ENCODE measurements around the gene TECPR2. TPM values are rescaled to one million over a fixed set of nuclear protein-coding genes. Genes with fewer than 3 reads are reported as not detected.

The TECPR2 gene
- total RNA-seq, 1 experiment from 2014 or later: 21.3 TPM

DNA sequence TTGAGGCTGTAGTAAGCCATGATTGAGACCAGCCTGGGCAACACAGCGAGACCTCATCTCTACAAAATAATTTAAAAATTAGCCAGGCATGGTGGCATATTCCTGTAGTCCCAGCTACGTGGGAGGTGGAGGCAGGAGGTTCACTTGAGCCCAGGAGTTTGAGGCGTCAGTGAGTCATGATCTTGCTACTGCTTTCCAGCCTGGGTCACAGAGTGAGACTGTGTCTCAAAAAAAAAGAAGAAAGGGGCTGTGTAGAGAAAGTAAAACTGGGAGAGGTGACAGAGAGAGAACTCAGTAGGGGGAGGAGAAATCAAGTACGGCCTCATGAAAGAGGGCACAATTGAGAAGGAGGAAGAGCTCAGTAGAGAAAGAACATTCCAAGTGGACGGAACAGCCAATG lies 12.4 kb downstream of the TECPR2 start:
- no peak overlapping the region for H3K4me3 Mint-ChIP-seq
- no peak for ATAC-seq
- no peaks in the 10 kb centered on the region; the same call in 1 of the 2 replicates for H3K27me3 Mint-ChIP-seq (ENCODE audit: low read depth)
- H3K4me1 Mint-ChIP-seq: no peaks in the 10 kb centered on the region
- ChIA-PET POLR2A (no interaction called here), CTCF (no interaction called here)
- TF ChIP-seq ELF4 (CRISPR knock-in tag; IDR thresholded peaks at IDR 0.05; ENCODE audit: low read depth): no peak
- no peak for TF ChIP-seq HMGA2 (CRISPR knock-in tag; IDR thresholded peaks at IDR 0.05)
- no peak for TF ChIP-seq TEAD1 (CRISPR knock-in tag; IDR thresholded peaks at IDR 0.05)
- TF ChIP-seq USF1 (CRISPR knock-in tag; IDR thresholded peaks at IDR 0.05): no peak
- TF ChIP-seq, protein P1, sequence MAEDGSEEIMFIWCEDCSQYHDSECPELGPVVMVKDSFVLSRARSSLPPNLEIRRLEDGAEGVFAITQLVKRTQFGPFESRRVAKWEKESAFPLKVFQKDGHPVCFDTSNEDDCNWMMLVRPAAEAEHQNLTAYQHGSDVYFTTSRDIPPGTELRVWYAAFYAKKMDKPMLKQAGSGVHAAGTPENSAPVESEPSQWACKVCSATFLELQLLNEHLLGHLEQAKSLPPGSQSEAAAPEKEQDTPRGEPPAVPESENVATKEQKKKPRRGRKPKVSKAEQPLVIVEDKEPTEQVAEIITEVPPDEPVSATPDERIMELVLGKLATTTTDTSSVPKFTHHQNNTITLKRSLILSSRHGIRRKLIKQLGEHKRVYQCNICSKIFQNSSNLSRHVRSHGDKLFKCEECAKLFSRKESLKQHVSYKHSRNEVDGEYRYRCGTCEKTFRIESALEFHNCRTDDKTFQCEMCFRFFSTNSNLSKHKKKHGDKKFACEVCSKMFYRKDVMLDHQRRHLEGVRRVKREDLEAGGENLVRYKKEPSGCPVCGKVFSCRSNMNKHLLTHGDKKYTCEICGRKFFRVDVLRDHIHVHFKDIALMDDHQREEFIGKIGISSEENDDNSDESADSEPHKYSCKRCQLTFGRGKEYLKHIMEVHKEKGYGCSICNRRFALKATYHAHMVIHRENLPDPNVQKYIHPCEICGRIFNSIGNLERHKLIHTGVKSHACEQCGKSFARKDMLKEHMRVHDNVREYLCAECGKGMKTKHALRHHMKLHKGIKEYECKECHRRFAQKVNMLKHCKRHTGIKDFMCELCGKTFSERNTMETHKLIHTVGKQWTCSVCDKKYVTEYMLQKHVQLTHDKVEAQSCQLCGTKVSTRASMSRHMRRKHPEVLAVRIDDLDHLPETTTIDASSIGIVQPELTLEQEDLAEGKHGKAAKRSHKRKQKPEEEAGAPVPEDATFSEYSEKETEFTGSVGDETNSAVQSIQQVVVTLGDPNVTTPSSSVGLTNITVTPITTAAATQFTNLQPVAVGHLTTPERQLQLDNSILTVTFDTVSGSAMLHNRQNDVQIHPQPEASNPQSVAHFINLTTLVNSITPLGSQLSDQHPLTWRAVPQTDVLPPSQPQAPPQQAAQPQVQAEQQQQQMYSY (CRISPR knock-in tag; IDR thresholded peaks at IDR 0.05): no peak
- H3K27ac Mint-ChIP-seq: no peak overlapping the region
- DNase-seq (ENCODE audit: low spot score): no peak
- peaks cover 10% of the 10 kb centered on the region for H3K36me3 Mint-ChIP-seq
- H3K9me3 Mint-ChIP-seq: no peaks in the 10 kb centered on the region

DNA sequence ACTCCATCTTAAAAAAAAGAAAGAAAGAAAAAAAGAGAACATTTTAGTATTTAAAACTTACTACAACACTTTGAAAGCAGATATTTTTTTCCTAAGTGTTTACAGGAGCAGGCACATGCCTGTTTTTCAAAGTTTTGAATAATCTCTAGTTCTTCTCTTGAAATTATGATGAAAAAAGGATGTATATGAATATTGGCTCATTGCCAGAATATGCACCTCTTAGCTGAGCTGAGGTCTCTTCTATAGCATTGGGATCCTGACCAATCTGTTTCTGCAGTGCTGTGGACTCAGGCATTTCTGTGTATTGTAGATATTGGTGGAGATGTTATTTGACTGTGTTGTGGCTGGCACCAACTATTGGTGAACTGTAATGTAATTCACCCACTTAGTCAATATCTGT lies 15.0 kb downstream of the TECPR2 start:
- Mint-ChIP-seq H3K4me3 (no peak overlapping the region), H3K27me3 (ENCODE audit: low read depth) (no peaks in the 10 kb centered on the region; the same call in 1 of the 2 replicates), H3K9me3 (no peaks in the 10 kb centered on the region), H3K4me1 (no peaks in the 10 kb centered on the region), H3K36me3 (peaks cover 14% of the 10 kb centered on the region), H3K27ac (no peak overlapping the region)
- ChIA-PET CTCF (no interaction called here), POLR2A (no interaction called here)
- no peak for TF ChIP-seq ZMAT4 (CRISPR knock-in tag; IDR thresholded peaks at IDR 0.05)
- TF ChIP-seq MYBL2 (CRISPR knock-in tag; IDR thresholded peaks at IDR 0.05): no peak
- no peak for TF ChIP-seq GTF2I (CRISPR knock-in tag; conservative IDR thresholded peaks at IDR 0.05)
- TF ChIP-seq HMGA2 (CRISPR knock-in tag; IDR thresholded peaks at IDR 0.05): no peak
- TF ChIP-seq, protein P2, sequence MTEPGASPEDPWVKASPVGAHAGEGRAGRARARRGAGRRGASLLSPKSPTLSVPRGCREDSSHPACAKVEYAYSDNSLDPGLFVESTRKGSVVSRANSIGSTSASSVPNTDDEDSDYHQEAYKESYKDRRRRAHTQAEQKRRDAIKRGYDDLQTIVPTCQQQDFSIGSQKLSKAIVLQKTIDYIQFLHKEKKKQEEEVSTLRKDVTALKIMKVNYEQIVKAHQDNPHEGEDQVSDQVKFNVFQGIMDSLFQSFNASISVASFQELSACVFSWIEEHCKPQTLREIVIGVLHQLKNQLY (CRISPR knock-in tag; IDR thresholded peaks at IDR 0.05): no peak
- no peak for TF ChIP-seq E2F1 (CRISPR knock-in tag; IDR thresholded peaks at IDR 0.05)
- TF ChIP-seq FOXP1 (CRISPR knock-in tag; IDR thresholded peaks at IDR 0.05; ENCODE audit: borderline replicate concordance): no peak
- no peak for TF ChIP-seq JAZF1 (CRISPR knock-in tag; IDR thresholded peaks at IDR 0.05)
- TF ChIP-seq ZNF317 (CRISPR knock-in tag; IDR thresholded peaks at IDR 0.05; ENCODE audit: borderline replicate concordance, low read depth): no peak
- no peak for TF ChIP-seq NFYB (CRISPR knock-in tag; conservative IDR thresholded peaks at IDR 0.05; ENCODE audit: low read depth)
- TF ChIP-seq, protein P3, sequence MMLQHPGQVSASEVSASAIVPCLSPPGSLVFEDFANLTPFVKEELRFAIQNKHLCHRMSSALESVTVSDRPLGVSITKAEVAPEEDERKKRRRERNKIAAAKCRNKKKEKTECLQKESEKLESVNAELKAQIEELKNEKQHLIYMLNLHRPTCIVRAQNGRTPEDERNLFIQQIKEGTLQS (CRISPR knock-in tag; conservative IDR thresholded peaks at IDR 0.05): no peak
- TF ChIP-seq ZNF121 (CRISPR knock-in tag; IDR thresholded peaks at IDR 0.05): no peak
- no peak for TF ChIP-seq SP1 (CRISPR knock-in tag; conservative IDR thresholded peaks at IDR 0.05)
- no peak for TF ChIP-seq CREM (CRISPR knock-in tag; IDR thresholded peaks at IDR 0.05)
- TF ChIP-seq, protein P4, sequence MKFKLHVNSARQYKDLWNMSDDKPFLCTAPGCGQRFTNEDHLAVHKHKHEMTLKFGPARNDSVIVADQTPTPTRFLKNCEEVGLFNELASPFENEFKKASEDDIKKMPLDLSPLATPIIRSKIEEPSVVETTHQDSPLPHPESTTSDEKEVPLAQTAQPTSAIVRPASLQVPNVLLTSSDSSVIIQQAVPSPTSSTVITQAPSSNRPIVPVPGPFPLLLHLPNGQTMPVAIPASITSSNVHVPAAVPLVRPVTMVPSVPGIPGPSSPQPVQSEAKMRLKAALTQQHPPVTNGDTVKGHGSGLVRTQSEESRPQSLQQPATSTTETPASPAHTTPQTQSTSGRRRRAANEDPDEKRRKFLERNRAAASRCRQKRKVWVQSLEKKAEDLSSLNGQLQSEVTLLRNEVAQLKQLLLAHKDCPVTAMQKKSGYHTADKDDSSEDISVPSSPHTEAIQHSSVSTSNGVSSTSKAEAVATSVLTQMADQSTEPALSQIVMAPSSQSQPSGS (CRISPR knock-in tag; IDR thresholded peaks at IDR 0.05; ENCODE audit: borderline replicate concordance, low read depth): no peak
- DNase-seq (ENCODE audit: low spot score) (no peak), ATAC-seq (no peak)
